Adipose tissue (tissue), 3 donors: ENCODE data around the gene SHISA5. TPM values are rescaled to one million over a fixed set of nuclear protein-coding genes. Genes with fewer than 3 reads are reported as not detected.
"Not testable (repeated sequence)": the region's sequence is repeated elsewhere in the genome, so short reads cannot be mapped to it uniquely, and the experiment has no call there.

Source experiments
- H3K27ac ChIP-seq: one replicate; pipeline ENCODE4 v1.5.1; 2013; ENCODE audit warnings: low read depth, low read length
- WGBS, 3 donors: extraction: QIAGEN DNeasy Blood & Tissue Kit; methylation state at CpG; one replicate each; pipeline ENCODE4 v1.1.7; 2013; 5-methylcytosine and 5-hydroxymethylcytosine counted together
- polyA plus RNA-seq, 3 donors: library from polyadenylated mRNA; stranded (reverse); fragments of 200-250 nt; gene quantifications; one replicate each; pipeline ENCODE4 v1.2.3, GENCODE V29; 2013
- donor health status: healthy with polysubstance abuse.
- donor health status: Bipolar disorder and iron deficiency.
- donor health status: healthy.

The SHISA5 gene
- 100 to 1,000 TPM in 2 of 3 donors, 10 to 100 TPM in 1; 49.8 to 116 (median 111) TPM for polyA plus RNA-seq

GRCh38 chr3:48504051-48504946 is at the start of gene SHISA5:
Gene SHISA5 (minus strand): TSS chr3:48504174. CDS start chr3:48504094, 80 bp downstream.
- 1 to 6% (median 2%) methylated on average over 28 to 66 of the region's 66 CpGs for WGBS, 3 donors
- peak within 1 kb of the TSS; percentile 80 for H3K27ac ChIP-seq

GRCh38 chr3:48553361-48553760 is 49.4 kb upstream of the SHISA5 start:
- no peak overlapping the region for H3K27ac ChIP-seq
- 61 to 80% (median 80%) methylated on average over 5 of the region's 5 CpGs for WGBS, 3 donors

- WGBS, 3 donors = 34 to 81% (median 80%) methylated on average over 14 of the region's 14 CpGs
- no peak overlapping the region for H3K27ac ChIP-seq
Observed at GRCh38 chr3:48552111-48552951, 48.4 kb upstream of the SHISA5 start.

GRCh38 chr3:48551651-48552050 is 47.7 kb upstream of the SHISA5 start:
- WGBS, 3 donors = 72 to 95% (median 90%) methylated on average over 7 of the region's 7 CpGs
- not testable (repeated sequence) for H3K27ac ChIP-seq

GRCh38 chr3:48548729-48549705 is 45.0 kb upstream of the SHISA5 start:
- 65 to 72% (median 70%) methylated on average over 10 of the region's 10 CpGs for WGBS, 3 donors
- no peak overlapping the region for H3K27ac ChIP-seq

GRCh38 chr3:48548126-48548525 is 44.2 kb upstream of the SHISA5 start:
- WGBS, 3 donors = 74 to 87% (median 85%) methylated on average over 5 of the region's 5 CpGs
- H3K27ac ChIP-seq = no peak overlapping the region

GRCh38 chr3:48546203-48546829 is 42.3 kb upstream of the SHISA5 start:
- 74 to 80% (median 76%) methylated on average over 4 of the region's 4 CpGs for WGBS, 3 donors
- no peak overlapping the region for H3K27ac ChIP-seq

GRCh38 chr3:48544141-48544540 is 40.2 kb upstream of the SHISA5 start:
- WGBS, 3 donors = 76 to 86% (median 80%) methylated on average over 5 of the region's 5 CpGs
- no peak overlapping the region for H3K27ac ChIP-seq

GRCh38 chr3:48543271-48543866 is 39.4 kb upstream of the SHISA5 start:
- no peak overlapping the region for H3K27ac ChIP-seq
- WGBS, 3 donors = 33 to 78% (median 38%) methylated on average over 9 of the region's 9 CpGs

GRCh38 chr3:48538451-48538850 is 34.5 kb upstream of the SHISA5 start:
- 94 to 96% (median 95%) methylated on average over 12 of the region's 12 CpGs for WGBS, 3 donors
- no peak overlapping the region for H3K27ac ChIP-seq

GRCh38 chr3:48536785-48537184 is 32.8 kb upstream of the SHISA5 start:
- WGBS, 3 donors = 73 to 81% (median 77%) methylated on average over 5 of the region's 5 CpGs
- H3K27ac ChIP-seq = no peak overlapping the region

GRCh38 chr3:48536116-48536515 is 32.1 kb upstream of the SHISA5 start:
- H3K27ac ChIP-seq = no peak overlapping the region
- 86 to 93% (median 88%) methylated on average over 19 of the region's 19 CpGs for WGBS, 3 donors

GRCh38 chr3:48535578-48535977 is 31.6 kb upstream of the SHISA5 start:
- 93 to 97% (median 96%) methylated on average over 4 of the region's 4 CpGs for WGBS, 3 donors

GRCh38 chr3:48532977-48533337 is 29.0 kb upstream of the SHISA5 start:
- WGBS, 3 donors = 79 to 90% (median 88%) methylated on average over 2 of the region's 2 CpGs
- no peak overlapping the region for H3K27ac ChIP-seq

More at GRCh38 chr3:48535578-48535977, 31.6 kb upstream of the SHISA5 start:
- H3K27ac ChIP-seq = no peak overlapping the region

- WGBS, 3 donors = 88 to 94% (median 89%) methylated on average over 6 of the region's 6 CpGs
Observed at GRCh38 chr3:48532271-48532976, 28.4 kb upstream of the SHISA5 start.

GRCh38 chr3:48530701-48531100 is 26.7 kb upstream of the SHISA5 start:
- 96 to 97% (median 97%) methylated on average over 4 of the region's 4 CpGs for WGBS, 3 donors
- H3K27ac ChIP-seq = not testable (repeated sequence)

More at GRCh38 chr3:48532271-48532976, 28.4 kb upstream of the SHISA5 start:
- no peak overlapping the region for H3K27ac ChIP-seq

GRCh38 chr3:48528754-48529153 is 24.8 kb upstream of the SHISA5 start:
- no peak overlapping the region for H3K27ac ChIP-seq
- 63 to 83% (median 66%) methylated on average over 3 of the region's 3 CpGs for WGBS, 3 donors
